AG04450 (cell line): Measurements from ENCODE around the gene FITM2. TPM values are rescaled to one million over a fixed set of nuclear protein-coding genes. Genes with fewer than 3 reads are reported as not detected.

Experiments used
- CTCF ChIA-PET: fragments of 300-600, 350-600 bp; formaldehyde crosslinking; extraction: SDS; loops from one replicate; lab custom pipeline; 2022; ENCODE audit warnings: antibody characterized with exemption, inconsistent platforms; lab: Charles Lee
- POLR2A ChIA-PET: fragments of 350-600 bp; formaldehyde crosslinking; extraction: SDS; loops from one replicate; lab custom pipeline; 2021; ENCODE audit warnings: antibody characterized with exemption, inconsistent platforms; lab: Yijun Ruan, JAX
- DNase-seq: peaks from one replicate; pipeline ENCODE4 v3.0.0-alpha.2; 2011; ENCODE audit warnings: low read depth, low spot score
- H3K27ac ChIP-seq: one replicate; pipeline ENCODE4 v1.5.1; 2012; ENCODE audit warnings: low read depth, low read length, control low read depth
- H3K27me3 ChIP-seq: one replicate; pipeline ENCODE4 v1.6.0; 2012; ENCODE audit warnings: low read length; ENCODE audit not compliant: control insufficient read depth, insufficient read depth
- H3K4me3 ChIP-seq: 2 replicates; pipeline ENCODE4 v1.5.1; 2011; ENCODE audit warnings: mild to moderate bottlenecking, low read depth, low read length, control low read depth
- H3K9me3 ChIP-seq: 2 replicates; pipeline ENCODE4 v1.5.1; 2012; ENCODE audit warnings: low read length; ENCODE audit not compliant: control insufficient read depth, insufficient read depth
- polyA plus RNA-seq: library from polyadenylated mRNA; depleted of rRNA; stranded (reverse); fragments of >200 nt; gene quantifications from 2 replicates; pipeline ENCODE4 v1.2.3, GENCODE V29; 2011
- TF ChIP-seq, protein P1 (sequence below): IDR thresholded peaks from 2 replicates; pipeline ENCODE4 v1.5.1; 2011; ENCODE audit warnings: low read depth, low read length, control low read depth, inconsistent platforms

FITM2 gene
- polyA plus RNA-seq, 1 experiment, result 4.4 TPM

- TF ChIP-seq, protein P1, sequence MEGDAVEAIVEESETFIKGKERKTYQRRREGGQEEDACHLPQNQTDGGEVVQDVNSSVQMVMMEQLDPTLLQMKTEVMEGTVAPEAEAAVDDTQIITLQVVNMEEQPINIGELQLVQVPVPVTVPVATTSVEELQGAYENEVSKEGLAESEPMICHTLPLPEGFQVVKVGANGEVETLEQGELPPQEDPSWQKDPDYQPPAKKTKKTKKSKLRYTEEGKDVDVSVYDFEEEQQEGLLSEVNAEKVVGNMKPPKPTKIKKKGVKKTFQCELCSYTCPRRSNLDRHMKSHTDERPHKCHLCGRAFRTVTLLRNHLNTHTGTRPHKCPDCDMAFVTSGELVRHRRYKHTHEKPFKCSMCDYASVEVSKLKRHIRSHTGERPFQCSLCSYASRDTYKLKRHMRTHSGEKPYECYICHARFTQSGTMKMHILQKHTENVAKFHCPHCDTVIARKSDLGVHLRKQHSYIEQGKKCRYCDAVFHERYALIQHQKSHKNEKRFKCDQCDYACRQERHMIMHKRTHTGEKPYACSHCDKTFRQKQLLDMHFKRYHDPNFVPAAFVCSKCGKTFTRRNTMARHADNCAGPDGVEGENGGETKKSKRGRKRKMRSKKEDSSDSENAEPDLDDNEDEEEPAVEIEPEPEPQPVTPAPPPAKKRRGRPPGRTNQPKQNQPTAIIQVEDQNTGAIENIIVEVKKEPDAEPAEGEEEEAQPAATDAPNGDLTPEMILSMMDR, result no peak
- CTCF ChIA-PET, result no interaction called here
Observed at GRCh38 chr20:44280387-44280786, 30.6 kb downstream of the FITM2 start.

GRCh38 chr20:44279228-44279627, 31.8 kb downstream of the FITM2 start:
- POLR2A ChIA-PET, result no interaction called here
- DNase-seq, result peak; percentile 15
- CTCF ChIA-PET, result no interaction called here
- Histone ChIP-seq H3K27me3 (peaks cover 2% of the 10 kb centered on the region), H3K9me3 (no peaks in the 10 kb centered on the region), H3K4me3 (no peak overlapping the region), H3K27ac (no peak overlapping the region)
- TF ChIP-seq, protein P1, result no peak

More at GRCh38 chr20:44280387-44280786, 30.6 kb downstream of the FITM2 start:
- DNase-seq, result no peak
- Histone ChIP-seq H3K27me3 (no peaks in the 10 kb centered on the region), H3K4me3 (no peak overlapping the region), H3K27ac (no peak overlapping the region), H3K9me3 (no peaks in the 10 kb centered on the region)
- POLR2A ChIA-PET, result no interaction called here

DNA sequence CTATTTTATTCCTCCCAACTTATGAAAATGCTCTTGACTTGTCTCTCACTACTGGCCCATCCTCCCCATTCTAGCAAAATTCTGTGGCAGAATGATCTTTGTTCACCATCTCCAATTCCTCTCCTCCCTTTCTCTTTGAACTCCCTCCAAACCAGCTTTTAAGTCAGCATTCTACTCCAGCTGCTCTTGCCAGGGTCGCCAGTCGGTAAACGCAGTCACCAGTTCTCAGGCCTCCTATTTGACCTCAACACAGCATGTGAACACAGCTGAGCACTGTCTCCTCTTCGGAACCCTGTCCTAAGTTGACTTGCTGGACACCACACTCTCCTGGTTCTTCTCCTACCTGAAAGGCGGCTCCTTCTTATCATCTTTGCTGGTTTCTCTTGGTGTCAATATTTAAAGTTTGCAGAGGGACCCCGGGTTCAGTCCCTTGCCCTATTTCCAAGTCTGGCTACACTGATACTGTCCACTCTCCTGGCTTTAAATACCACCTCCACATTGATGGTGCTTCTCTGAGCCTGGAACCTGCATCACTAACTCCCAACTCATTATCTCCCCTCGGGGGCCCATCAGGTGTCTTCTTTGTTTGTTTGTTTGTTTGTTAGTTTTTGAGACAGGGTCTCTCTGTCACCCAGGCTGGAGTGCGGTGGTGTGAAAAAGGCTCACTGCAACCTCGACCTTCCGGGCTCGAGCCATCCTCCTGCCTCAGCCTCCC, 36.5 kb downstream of the FITM2 start:
- Histone ChIP-seq H3K27ac (no peak overlapping the region), H3K9me3 (no peaks in the 10 kb centered on the region), H3K4me3 (no peak overlapping the region), H3K27me3 (peaks cover 2% of the 10 kb centered on the region)
- ChIA-PET POLR2A (interaction anchor here (0.6 kb wide), 1 partner anchor 157 kb away, joined by 9 read pairs; no protein-coding TSS in a partner anchor), CTCF (no interaction called here)
- no peak for DNase-seq
- TF ChIP-seq, protein P1, result no peak

DNA sequence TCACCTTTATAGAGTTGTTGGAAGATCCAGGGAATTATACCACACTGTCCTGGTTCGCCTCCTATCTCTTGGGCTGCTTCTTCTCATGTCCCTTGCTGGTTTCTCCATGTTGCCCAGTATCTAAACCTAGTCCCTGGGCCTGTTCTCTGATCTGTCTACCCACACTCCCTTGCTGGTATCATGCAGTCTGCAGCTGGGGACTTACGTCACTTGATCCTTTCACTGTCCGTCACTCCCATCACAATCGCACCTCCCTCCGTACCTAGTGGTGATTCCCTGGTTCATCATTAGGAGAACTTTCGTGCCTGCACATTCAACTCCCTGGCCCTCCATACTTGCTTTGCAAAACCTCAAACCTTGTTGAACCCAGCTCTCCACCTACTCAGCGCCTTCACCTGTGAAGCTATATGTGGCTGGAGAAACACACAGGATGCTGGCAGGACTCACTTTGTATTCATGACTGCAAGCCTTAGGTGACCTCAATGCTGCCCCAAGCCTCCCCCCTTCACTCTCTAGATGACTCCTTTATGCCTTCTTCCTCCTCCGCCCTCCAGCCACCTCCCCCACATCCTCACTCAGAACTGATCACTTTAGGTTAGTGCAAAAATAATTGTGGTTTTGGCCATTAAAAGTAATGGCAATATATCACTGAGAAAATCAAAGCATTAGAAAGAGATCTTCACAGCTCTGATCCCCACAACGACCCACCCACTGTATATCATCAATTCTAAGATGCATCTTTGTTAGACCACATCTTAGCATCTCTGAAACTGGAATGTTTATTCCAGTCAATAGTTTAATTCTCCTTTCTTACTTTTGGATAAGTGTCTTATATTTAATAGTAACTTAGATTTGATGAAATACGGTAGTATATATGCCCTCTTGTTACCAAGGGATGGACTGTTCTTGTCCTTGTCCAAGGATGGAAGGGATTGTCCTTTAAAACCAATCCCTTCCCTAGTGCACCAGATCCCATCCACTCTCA, 37.5 kb downstream of the FITM2 start:
- no peak for DNase-seq

More for the DNA sequence above, 37.5 kb downstream of the FITM2 start:
- ChIA-PET POLR2A (interaction anchor here (0.6 kb wide), 1 partner anchor 158 kb away, joined by 9 read pairs; no protein-coding TSS in a partner anchor), CTCF (no interaction called here)
- Histone ChIP-seq H3K27ac (no peak overlapping the region), H3K4me3 (no peak overlapping the region), H3K27me3 (peaks cover 2% of the 10 kb centered on the region), H3K9me3 (no peaks in the 10 kb centered on the region)
- TF ChIP-seq, protein P1, result no peak
